HCT116 (cell line): ENCODE measurements around the gene IL1RAPL2.

Experiments used
- CEBPB ChIP-seq: IDR thresholded peaks from 2 replicates; pipeline ENCODE4 v1.6.1; 2012; ENCODE audit warnings: low read depth
- CTCF ChIP-seq, 3 experiments: fragments of 200-600 bp in 1 of 3; sonication (generic) in 1 of 3; IDR thresholded peaks in 2 of 3; conservative IDR thresholded peaks in 1 of 3; 2 replicates each; pipeline ENCODE4 v1.5.1; 2012 to 2017; ENCODE audit warnings: low read depth in 2 of 3, low read length in 2 of 3, antibody characterized with exemption in 1 of 3, borderline replicate concordance in 1 of 3, control low read depth in 1 of 3, mild to moderate bottlenecking in 1 of 3, mixed read lengths in 1 of 3, mixed run types in 1 of 3, moderate library complexity in 1 of 3; ENCODE audit not compliant: insufficient read depth in 1 of 3
- EZH2 ChIP-seq: fragments of 200-600 bp; sonication (generic); IDR thresholded peaks from 2 replicates; pipeline ENCODE4 v1.6.1; 2017; ENCODE audit warnings: antibody characterized with exemption, mixed run types
- EZH2phosphoT487 ChIP-seq: fragments of 200-600 bp; IDR thresholded peaks from 2 replicates; pipeline ENCODE4 v1.6.1; 2018; ENCODE audit warnings: antibody characterized with exemption, borderline replicate concordance
- POLR2A ChIP-seq: IDR thresholded peaks from 2 replicates; pipeline ENCODE4 v1.7.0; 2011; ENCODE audit warnings: borderline replicate concordance; ENCODE audit not compliant: insufficient read depth, insufficient read length; ENCODE audit errors: extremely low read depth
- POLR2AphosphoS5 ChIP-seq: IDR thresholded peaks from 2 replicates; pipeline ENCODE4 v1.6.1; 2011; ENCODE audit warnings: mild to moderate bottlenecking, low read depth, low read length, moderate library complexity
- RAD21 ChIP-seq: IDR thresholded peaks from 2 replicates; pipeline ENCODE4 v1.6.1; 2012; ENCODE audit warnings: low read depth, mild to moderate bottlenecking
- SIN3A ChIP-seq: IDR thresholded peaks from 2 replicates; pipeline ENCODE4 v1.6.1; 2012; ENCODE audit warnings: low read depth
- YY1 ChIP-seq: IDR thresholded peaks from 2 replicates; pipeline ENCODE4 v1.6.1; 2011; ENCODE audit warnings: low read length, low read depth, moderate library complexity, mild to moderate bottlenecking; ENCODE audit not compliant: insufficient replicate concordance; ENCODE audit errors: extremely low read depth
- ZNF274 ChIP-seq: fragments of 200-500 bp; sonication (Bioruptor generic); IDR thresholded peaks from 2 replicates; pipeline ENCODE4 v1.6.1; 2014; ENCODE audit warnings: mild to moderate bottlenecking, low read depth, low read length, inconsistent platforms
- TF ChIP-seq, protein P1 (sequence below): IDR thresholded peaks from 2 replicates; pipeline ENCODE4 v1.6.1; 2012
- TF ChIP-seq, protein P2 (sequence below): IDR thresholded peaks from 2 replicates; pipeline ENCODE4 v1.6.1; 2012; ENCODE audit warnings: low read depth

- TF ChIP-seq EZH2, result no peak
- no peak for TF ChIP-seq CTCF (IDR thresholded peaks at IDR 0.05 in 2 of 3, conservative IDR thresholded peaks at IDR 0.05 in 1 of 3; ENCODE audit: borderline replicate concordance in 1 of 3, insufficient read depth in 1 of 3, low read depth in 2 of 3, low read length in 2 of 3)
- no peak for TF ChIP-seq ZNF274
- no peak for TF ChIP-seq POLR2AphosphoS5
- no peak for TF ChIP-seq CEBPB
- TF ChIP-seq POLR2A, result no peak
- TF ChIP-seq, protein P1, sequence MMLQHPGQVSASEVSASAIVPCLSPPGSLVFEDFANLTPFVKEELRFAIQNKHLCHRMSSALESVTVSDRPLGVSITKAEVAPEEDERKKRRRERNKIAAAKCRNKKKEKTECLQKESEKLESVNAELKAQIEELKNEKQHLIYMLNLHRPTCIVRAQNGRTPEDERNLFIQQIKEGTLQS, result no peak
- no peak for TF ChIP-seq YY1
- TF ChIP-seq RAD21, result no peak
- no peak for TF ChIP-seq SIN3A
- TF ChIP-seq EZH2phosphoT487, result no peak
- TF ChIP-seq, protein P2, sequence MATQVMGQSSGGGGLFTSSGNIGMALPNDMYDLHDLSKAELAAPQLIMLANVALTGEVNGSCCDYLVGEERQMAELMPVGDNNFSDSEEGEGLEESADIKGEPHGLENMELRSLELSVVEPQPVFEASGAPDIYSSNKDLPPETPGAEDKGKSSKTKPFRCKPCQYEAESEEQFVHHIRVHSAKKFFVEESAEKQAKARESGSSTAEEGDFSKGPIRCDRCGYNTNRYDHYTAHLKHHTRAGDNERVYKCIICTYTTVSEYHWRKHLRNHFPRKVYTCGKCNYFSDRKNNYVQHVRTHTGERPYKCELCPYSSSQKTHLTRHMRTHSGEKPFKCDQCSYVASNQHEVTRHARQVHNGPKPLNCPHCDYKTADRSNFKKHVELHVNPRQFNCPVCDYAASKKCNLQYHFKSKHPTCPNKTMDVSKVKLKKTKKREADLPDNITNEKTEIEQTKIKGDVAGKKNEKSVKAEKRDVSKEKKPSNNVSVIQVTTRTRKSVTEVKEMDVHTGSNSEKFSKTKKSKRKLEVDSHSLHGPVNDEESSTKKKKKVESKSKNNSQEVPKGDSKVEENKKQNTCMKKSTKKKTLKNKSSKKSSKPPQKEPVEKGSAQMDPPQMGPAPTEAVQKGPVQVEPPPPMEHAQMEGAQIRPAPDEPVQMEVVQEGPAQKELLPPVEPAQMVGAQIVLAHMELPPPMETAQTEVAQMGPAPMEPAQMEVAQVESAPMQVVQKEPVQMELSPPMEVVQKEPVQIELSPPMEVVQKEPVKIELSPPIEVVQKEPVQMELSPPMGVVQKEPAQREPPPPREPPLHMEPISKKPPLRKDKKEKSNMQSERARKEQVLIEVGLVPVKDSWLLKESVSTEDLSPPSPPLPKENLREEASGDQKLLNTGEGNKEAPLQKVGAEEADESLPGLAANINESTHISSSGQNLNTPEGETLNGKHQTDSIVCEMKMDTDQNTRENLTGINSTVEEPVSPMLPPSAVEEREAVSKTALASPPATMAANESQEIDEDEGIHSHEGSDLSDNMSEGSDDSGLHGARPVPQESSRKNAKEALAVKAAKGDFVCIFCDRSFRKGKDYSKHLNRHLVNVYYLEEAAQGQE, result no peak
Observed at GRCh38 chrX:105526431-105526830, 960.4 kb downstream of the IL1RAPL2 start.
